Kidney (tissue), 14 donors: ENCODE results near the gene IL9. TPM values are rescaled to one million over a fixed set of nuclear protein-coding genes. Genes with fewer than 3 reads are reported as not detected.

Experiments used
- DNase-seq, 5 donors: peaks; one replicate each; pipeline ENCODE4 v3.0.0-alpha.2; 2013 to 2020
- FAIRE-seq: peaks from 2 replicates; lab custom pipeline; 2012; peaks lifted over from hg19 to GRCh38; lab: Jason Lieb, UNC
- H3K27ac ChIP-seq, 2 donors: one replicate each; pipeline ENCODE4 v1.7.0; 2013; ENCODE audit warnings: low read depth in 2 of 2, low read length in 2 of 2, inconsistent platforms in 1 of 2
- H3K27me3 ChIP-seq: one replicate; pipeline ENCODE4 v1.7.1; 2013; ENCODE audit warnings: low read length, inconsistent platforms; ENCODE audit not compliant: control insufficient read depth, insufficient read depth
- H3K36me3 ChIP-seq, 3 donors: one replicate each; pipeline versions ENCODE4 v1.7.0 to v1.7.1; 2013; ENCODE audit warnings: low read length in 3 of 3, control low read depth in 1 of 3, inconsistent platforms in 1 of 3; ENCODE audit not compliant: insufficient read depth in 3 of 3, control insufficient read depth in 2 of 3
- H3K4me1 ChIP-seq, 3 donors: one replicate each; pipeline versions ENCODE4 v1.7.0 to v1.7.1; 2013; ENCODE audit warnings: low read length in 3 of 3, inconsistent platforms in 1 of 3, low read depth in 1 of 3; ENCODE audit not compliant: control insufficient read depth in 2 of 3, insufficient read depth in 2 of 3
- H3K4me3 ChIP-seq, 3 donors: one replicate each; pipeline versions ENCODE4 v1.7.0 to v1.8.1; 2013; ENCODE audit warnings: low read length in 3 of 3, control low read depth in 1 of 3, inconsistent platforms in 1 of 3
- H3K9ac ChIP-seq, 3 donors: one replicate each; pipeline versions ENCODE4 v1.7.0 to v1.7.1; 2013; ENCODE audit warnings: low read length in 3 of 3, control low read depth in 1 of 3, inconsistent platforms in 1 of 3
- H3K9me3 ChIP-seq, 3 donors: one replicate each; pipeline versions ENCODE4 v1.7.0 to v1.7.1; 2013; ENCODE audit warnings: low read length in 3 of 3, control low read depth in 1 of 3, inconsistent platforms in 1 of 3; ENCODE audit not compliant: control insufficient read depth in 2 of 3, insufficient read depth in 1 of 3
- intact Hi-C: fragments of 100-400 bp; cut with DNase I; formaldehyde crosslinking; loops from one replicate; pipeline ENCODE4 v1.11.1; 2022
- polyA plus RNA-seq: library from polyadenylated mRNA; stranded (reverse); fragments of 350-450 nt; fragmentation: Illumina TruSeq; extraction: RNeasy Lipid Tissue Mini Kit (QIAGEN cat#74804); gene quantifications from one replicate; pipeline ENCODE4 v1.2.3, GENCODE V29; 2014; ENCODE audit warnings: low read depth, low replicate concordance; ENCODE audit not compliant: insufficient read depth
- total RNA-seq: library from RNA; stranded (reverse); fragmentation: NEBNext Ultra II Directional; extraction: Animal tissue kit (Norgen Biotek cat#: 25700); gene quantifications from one replicate; pipeline ENCODE4 v1.2.1, GENCODE V29; 2021
- TF ChIP-seq, protein P1 (sequence below): IDR thresholded peaks from 3 replicates; pipeline ENCODE4 v1.5.1; 2012; ENCODE audit warnings: mild to moderate bottlenecking, moderate library complexity, borderline replicate concordance; ENCODE audit not compliant: insufficient read depth; ENCODE audit errors: extremely low read depth
- donor health status: control.
- donor health status: control.
- donor health status: control.
- donor health status: control.
- donor health status: control.
- donor health status: DM: yes; HTN: yes; CAD: no.
- donor health status: Normal renal cell carcinoma (clear cell type).

Gene IL9
- total and polyA plus RNA-seq, 2 donors from 2014 or later: not detected

- DNase-seq: no peak
- Histone ChIP-seq H3K9me3 (no peaks in the 10 kb centered on the region), H3K36me3 (no peaks in the 10 kb centered on the region), H3K4me1 (peaks cover 0 to 2% (median 0%) of the 10 kb centered on the region in 3 donors), H3K27ac (no peak overlapping the region), H3K9ac (no peak overlapping the region), H3K4me3 (no peak overlapping the region), H3K27me3 (no peaks in the 10 kb centered on the region)
- intact Hi-C loops: no loop called here
- TF ChIP-seq, protein P1, sequence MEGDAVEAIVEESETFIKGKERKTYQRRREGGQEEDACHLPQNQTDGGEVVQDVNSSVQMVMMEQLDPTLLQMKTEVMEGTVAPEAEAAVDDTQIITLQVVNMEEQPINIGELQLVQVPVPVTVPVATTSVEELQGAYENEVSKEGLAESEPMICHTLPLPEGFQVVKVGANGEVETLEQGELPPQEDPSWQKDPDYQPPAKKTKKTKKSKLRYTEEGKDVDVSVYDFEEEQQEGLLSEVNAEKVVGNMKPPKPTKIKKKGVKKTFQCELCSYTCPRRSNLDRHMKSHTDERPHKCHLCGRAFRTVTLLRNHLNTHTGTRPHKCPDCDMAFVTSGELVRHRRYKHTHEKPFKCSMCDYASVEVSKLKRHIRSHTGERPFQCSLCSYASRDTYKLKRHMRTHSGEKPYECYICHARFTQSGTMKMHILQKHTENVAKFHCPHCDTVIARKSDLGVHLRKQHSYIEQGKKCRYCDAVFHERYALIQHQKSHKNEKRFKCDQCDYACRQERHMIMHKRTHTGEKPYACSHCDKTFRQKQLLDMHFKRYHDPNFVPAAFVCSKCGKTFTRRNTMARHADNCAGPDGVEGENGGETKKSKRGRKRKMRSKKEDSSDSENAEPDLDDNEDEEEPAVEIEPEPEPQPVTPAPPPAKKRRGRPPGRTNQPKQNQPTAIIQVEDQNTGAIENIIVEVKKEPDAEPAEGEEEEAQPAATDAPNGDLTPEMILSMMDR: no peak
- FAIRE-seq: no peak
Measured at GRCh38 chr5:135890296-135890695, 5.3 kb downstream of the IL9 start.

DNA sequence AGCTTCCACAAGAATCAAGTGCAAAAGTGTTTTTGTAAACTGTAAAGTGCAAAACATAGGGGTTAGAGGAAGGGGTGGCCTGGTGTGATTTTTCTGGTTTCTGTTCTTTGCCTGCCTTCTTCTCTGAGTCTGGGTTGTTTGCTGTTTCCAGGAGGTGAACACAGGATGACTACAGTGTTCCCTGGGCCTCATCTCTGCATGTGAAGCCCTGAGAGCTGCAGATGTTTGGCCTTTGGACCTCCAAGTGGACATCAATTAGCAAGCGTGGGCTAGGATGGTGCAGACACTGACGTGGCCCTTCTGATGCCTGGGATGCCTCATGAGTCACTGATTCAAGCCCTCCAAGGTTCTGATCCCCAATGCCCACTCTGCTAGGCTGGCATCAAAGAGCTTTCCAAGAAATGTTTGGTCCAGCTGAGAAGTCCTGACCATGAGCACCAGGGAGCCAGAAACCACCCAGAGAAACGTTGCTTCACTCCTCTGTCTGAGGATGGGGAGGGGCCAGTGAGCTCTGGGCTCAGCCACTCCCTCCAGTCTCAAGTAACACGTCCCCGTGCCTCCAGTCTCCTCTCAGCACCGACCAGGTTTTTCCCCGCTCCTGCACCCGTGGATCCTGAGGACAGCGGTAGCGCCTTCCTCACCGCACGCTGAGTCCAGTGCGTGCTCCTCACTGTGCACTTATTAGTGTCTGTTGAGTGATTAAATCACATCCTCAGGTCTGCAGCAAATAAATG lies 7.6 kb downstream of the IL9 start:
- Histone ChIP-seq H3K27me3 (no peaks in the 10 kb centered on the region), H3K27ac (no peak overlapping the region), H3K9ac (no peak overlapping the region), H3K9me3 (no peaks in the 10 kb centered on the region), H3K36me3 (no peaks in the 10 kb centered on the region), H3K4me3 (no peak overlapping the region), H3K4me1 (peaks cover 0 to 2% (median 0%) of the 10 kb centered on the region in 3 donors)
- FAIRE-seq: no peak
- DNase-seq: peak in 3 of 5 donors; percentile 44 to 48 (median 45)
- intact Hi-C loops: no loop called here
- TF ChIP-seq, protein P1: no peak

DNA sequence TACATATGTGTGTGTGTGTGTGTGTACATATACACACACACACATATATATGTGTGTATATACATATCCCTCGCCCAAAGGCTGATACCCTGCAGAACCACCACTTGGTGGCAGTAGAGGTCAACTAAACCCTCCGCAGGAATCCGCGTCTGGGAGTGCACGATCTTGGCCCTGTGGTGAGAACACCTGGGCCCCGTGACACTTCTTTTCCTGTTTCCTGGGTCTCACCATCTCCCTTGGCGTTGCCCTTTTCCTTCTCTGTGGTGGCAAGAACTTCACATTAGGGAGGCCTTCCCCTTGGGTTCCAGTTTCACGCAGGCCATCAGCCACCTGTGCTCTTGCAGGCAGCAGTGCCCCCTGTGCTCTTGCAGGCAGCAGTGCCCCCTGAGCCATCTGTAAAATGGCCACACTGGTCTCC lies 8.2 kb downstream of the IL9 start:
- Histone ChIP-seq H3K27ac (no peak overlapping the region), H3K4me1 (peaks cover 0 to 2% (median 0%) of the 10 kb centered on the region in 3 donors), H3K4me3 (no peak overlapping the region), H3K9ac (no peak overlapping the region), H3K9me3 (no peaks in the 10 kb centered on the region), H3K36me3 (no peaks in the 10 kb centered on the region), H3K27me3 (no peaks in the 10 kb centered on the region)
- TF ChIP-seq, protein P1: peak; percentile 87
- FAIRE-seq: peak; percentile 17
- intact Hi-C loops: no loop called here
- DNase-seq: peak in 4 of 5 donors; percentile 73 to 84 (median 78)

DNA sequence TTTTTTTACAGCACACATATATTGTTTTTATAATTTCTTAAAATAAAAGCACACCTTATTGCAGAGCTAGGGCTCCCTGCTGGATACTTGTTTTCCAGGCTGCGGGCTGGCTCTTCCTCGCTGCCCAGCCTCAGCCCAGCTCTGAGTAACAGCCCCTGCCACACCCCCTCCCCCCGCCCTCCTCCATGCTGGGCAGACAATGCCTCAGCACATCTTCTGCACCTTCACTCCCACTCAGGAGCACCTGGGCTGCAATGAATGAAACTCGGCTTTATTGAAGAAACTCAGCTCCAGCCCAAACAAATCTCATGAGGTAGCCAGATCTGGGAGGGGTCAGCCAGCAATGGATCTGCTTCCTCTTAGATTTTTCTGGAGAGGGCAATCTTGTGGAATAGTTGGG lies 9.5 kb downstream of the IL9 start:
- H3K4me3 ChIP-seq: no peak overlapping the region
- intact Hi-C loops: no loop called here
- H3K9ac ChIP-seq: no peak overlapping the region
- FAIRE-seq (no peak), DNase-seq (no peak)
- no peaks in the 10 kb centered on the region for H3K9me3 ChIP-seq
- H3K36me3 ChIP-seq: no peaks in the 10 kb centered on the region
- H3K27ac ChIP-seq: no peak overlapping the region
- TF ChIP-seq, protein P1: no peak
- H3K27me3 ChIP-seq: no peaks in the 10 kb centered on the region
- peaks cover 0 to 4% (median 0%) of the 10 kb centered on the region in 3 donors for H3K4me1 ChIP-seq
